Chondrocyte (in vitro differentiated cells): ENCODE data around the gene ATP2B2. TPM values are rescaled to one million over a fixed set of nuclear protein-coding genes. Genes with fewer than 3 reads are reported as not detected.
A peak's percentile ranks its signal among the peaks of the same experiment; 100 is the strongest.

ENCODE experiments used
- DNase-seq: peaks from one replicate; pipeline ENCODE4 v3.0.0; 2021; ENCODE audit warnings: mixed read lengths, low spot score
- H3K27ac Mint-ChIP-seq: one replicate; pipeline ENCODE4 v1.8.0; 2021; ENCODE audit warnings: mild to moderate bottlenecking, moderate library complexity, mixed read lengths; ENCODE audit not compliant: unreplicated experiment
- H3K27me3 Mint-ChIP-seq: 2 replicates; pipeline ENCODE4 v1.8.0; 2021; ENCODE audit warnings: low read depth, mixed read lengths
- H3K36me3 Mint-ChIP-seq: 2 replicates; pipeline ENCODE4 v1.8.0; 2021; ENCODE audit warnings: low read depth, mixed read lengths
- H3K4me1 Mint-ChIP-seq: 2 replicates; pipeline ENCODE4 v1.8.0; 2021; ENCODE audit warnings: low read depth, mild to moderate bottlenecking, mixed read lengths
- H3K4me3 Mint-ChIP-seq: one replicate; pipeline ENCODE4 v1.8.0; 2021; ENCODE audit warnings: mild to moderate bottlenecking, moderate library complexity, mixed read lengths; ENCODE audit not compliant: unreplicated experiment
- H3K9me3 Mint-ChIP-seq: 2 replicates; pipeline ENCODE4 v1.8.0; 2021; ENCODE audit warnings: low read depth, mixed read lengths
- total RNA-seq: library from RNA; stranded (reverse); gene quantifications from 3 replicates; pipeline ENCODE4 v1.2.1, GENCODE V29; 2021
- TF ChIP-seq, protein P1 (sequence below): fragments of 200-600 bp; sonication (generic); IDR thresholded peaks from 2 replicates; pipeline ENCODE4 v1.5.0; 2021; ENCODE audit warnings: antibody characterized with exemption, mild to moderate bottlenecking, moderate library complexity

ATP2B2 gene
- total RNA-seq, 1 donor from 2014 or later, result 0.25 TPM

DNA sequence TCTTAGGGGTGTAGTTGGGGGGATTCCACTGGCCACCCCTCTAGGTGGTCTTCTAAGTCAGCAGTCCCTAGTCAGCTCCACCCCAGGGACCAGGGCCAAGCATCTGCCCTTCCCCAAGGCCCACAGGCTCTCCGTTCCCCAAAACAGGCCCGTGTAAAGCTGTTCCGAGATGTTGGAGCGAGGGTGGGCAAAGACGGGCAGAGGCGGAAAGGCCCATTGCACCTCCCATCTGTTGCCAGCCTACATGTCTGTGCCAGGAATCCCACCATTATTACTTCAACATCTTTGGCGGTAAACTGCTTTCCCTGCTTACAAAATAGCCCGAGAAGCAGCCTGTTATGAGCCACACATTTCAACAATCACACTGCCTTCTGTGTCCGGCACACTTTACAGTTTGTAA, 1.9 kb upstream of the ATP2B2 start:
- TF ChIP-seq, protein P1, sequence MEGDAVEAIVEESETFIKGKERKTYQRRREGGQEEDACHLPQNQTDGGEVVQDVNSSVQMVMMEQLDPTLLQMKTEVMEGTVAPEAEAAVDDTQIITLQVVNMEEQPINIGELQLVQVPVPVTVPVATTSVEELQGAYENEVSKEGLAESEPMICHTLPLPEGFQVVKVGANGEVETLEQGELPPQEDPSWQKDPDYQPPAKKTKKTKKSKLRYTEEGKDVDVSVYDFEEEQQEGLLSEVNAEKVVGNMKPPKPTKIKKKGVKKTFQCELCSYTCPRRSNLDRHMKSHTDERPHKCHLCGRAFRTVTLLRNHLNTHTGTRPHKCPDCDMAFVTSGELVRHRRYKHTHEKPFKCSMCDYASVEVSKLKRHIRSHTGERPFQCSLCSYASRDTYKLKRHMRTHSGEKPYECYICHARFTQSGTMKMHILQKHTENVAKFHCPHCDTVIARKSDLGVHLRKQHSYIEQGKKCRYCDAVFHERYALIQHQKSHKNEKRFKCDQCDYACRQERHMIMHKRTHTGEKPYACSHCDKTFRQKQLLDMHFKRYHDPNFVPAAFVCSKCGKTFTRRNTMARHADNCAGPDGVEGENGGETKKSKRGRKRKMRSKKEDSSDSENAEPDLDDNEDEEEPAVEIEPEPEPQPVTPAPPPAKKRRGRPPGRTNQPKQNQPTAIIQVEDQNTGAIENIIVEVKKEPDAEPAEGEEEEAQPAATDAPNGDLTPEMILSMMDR, result no peak
- Mint-ChIP-seq H3K27ac (no peak overlapping the region), H3K9me3 (no peaks in the 10 kb centered on the region), H3K4me1 (peaks cover 9% of the 10 kb centered on the region), H3K36me3 (no peaks in the 10 kb centered on the region), H3K27me3 (peaks cover 16% of the 10 kb centered on the region), H3K4me3 (no peak overlapping the region)
- no peak for DNase-seq

DNA sequence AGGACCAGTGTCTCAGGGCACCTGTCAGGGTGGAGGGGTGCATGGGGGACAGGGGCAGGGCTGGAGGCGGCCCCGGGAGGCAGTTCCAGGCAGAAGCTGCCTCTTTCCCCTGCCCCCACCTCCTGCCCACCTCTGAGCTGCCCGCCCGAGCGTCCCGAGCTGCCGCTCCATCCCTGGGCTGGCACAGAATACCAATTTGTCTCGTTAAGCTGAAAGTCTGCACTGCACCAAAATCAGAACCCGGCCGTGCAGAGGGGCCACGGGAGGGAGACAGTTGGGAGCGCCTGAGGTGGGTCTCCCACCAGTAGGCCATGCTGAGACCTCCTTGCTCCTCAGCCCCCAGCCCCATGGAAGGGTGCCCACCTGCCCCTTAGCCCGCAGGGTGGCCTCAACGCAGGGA, 1.3 kb upstream of the ATP2B2 start:
- peaks cover 5% of the 10 kb centered on the region for H3K4me1 Mint-ChIP-seq
- no peak overlapping the region for H3K27ac Mint-ChIP-seq
- H3K9me3 Mint-ChIP-seq, result no peaks in the 10 kb centered on the region
- H3K27me3 Mint-ChIP-seq, result peaks cover 14% of the 10 kb centered on the region
- H3K36me3 Mint-ChIP-seq, result no peaks in the 10 kb centered on the region
- peak; percentile 71 for DNase-seq
- H3K4me3 Mint-ChIP-seq, result no peak overlapping the region
- TF ChIP-seq, protein P1, result no peak

DNA sequence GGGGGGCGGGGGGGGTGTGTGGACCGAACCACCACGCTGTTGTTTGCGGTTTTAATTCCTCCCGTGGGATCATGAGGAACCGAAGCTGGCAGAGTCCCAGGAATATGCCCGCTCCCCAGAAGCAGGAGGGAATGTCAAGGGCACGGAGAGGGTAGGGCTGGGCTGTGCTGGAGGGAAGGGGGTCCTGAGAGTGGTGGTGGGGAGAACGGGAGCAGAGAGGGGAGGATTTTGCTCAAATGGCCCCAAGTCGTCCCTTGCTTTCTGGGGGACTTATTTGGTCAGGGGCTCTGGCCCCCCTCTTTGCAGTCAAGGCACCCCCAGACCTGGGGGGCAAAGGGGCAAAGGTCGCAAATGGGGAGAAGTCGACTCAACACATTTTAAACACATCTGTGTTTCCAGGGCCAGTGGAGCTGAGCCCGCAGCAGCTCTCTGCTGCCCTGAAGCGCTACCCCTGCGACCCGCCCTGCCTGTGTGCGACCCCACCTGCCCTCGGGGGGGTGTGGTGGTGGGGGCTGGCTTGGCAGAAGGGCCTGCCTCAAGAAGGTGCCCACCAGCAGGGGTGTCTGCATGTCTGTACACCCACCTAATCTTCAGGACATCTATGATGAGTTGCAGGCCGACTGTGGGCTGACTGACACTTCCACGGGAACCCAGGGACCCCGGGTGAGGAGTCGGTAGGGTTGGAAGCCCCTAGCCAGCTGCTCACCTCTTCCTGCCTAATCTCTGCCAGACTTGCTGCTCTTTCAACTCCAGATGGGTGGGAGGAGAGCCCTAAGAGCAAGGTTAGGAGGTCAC, 602 bp upstream of the ATP2B2 start:
- peak overlapping the region; percentile 45 for H3K4me3 Mint-ChIP-seq

DNA sequence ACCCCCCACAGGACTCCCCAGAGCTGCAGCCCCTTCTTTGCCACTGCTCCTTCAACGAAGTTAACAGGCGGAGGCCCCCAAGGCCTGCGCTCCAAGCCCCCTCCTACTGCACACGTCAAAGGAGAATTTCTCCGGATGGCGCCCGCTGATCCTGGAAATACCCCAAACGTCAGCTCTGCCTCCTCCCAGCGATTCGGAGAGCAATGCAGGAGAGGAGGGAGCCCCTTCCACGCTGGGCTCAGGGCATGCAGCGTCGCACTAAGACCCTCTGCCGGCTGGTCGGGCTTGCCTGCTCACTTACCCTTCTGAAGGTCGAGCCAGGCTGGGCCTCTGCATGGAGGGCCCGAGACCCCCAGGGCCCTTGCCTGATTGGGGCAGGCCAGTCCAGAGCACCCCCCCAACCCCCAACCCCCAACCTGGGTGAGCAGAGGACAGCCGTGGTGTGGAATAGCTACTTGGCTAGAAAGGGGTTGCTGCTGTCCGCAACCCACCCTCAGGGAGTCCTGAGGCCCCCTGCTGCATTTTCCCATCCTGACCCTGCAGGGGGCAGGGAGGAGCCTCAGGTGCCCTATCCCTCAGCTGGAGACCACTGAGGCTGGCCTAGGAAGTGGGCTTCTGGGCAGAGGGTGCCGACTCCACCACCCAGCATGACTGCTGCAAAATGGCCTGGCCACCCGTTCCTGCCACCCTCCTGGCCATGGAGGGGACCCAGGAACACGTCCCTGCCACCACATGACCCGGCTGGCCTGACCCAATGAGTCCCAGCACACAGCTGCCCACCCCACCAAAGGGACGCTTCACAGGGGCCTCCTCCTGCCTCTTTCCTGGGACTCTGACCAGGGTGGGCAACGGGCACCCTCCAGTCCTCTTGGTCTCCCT, 976 bp downstream of the ATP2B2 start:
- Mint-ChIP-seq H3K36me3 (no peaks in the 10 kb centered on the region), H3K9me3 (no peaks in the 10 kb centered on the region), H3K27ac (no peak overlapping the region), H3K4me3 (no peak overlapping the region), H3K27me3 (peaks cover 21% of the 10 kb centered on the region), H3K4me1 (peaks cover 5% of the 10 kb centered on the region)
- TF ChIP-seq, protein P1, result no peak
- no peak for DNase-seq

More for the DNA sequence above, 602 bp upstream of the ATP2B2 start:
- H3K27ac Mint-ChIP-seq, result no peak overlapping the region
- H3K27me3 Mint-ChIP-seq, result peaks cover 14% of the 10 kb centered on the region
- no peaks in the 10 kb centered on the region for H3K36me3 Mint-ChIP-seq
- TF ChIP-seq, protein P1, result no peak
- DNase-seq, result no peak
- H3K4me1 Mint-ChIP-seq, result peaks cover 5% of the 10 kb centered on the region
- no peaks in the 10 kb centered on the region for H3K9me3 Mint-ChIP-seq

DNA sequence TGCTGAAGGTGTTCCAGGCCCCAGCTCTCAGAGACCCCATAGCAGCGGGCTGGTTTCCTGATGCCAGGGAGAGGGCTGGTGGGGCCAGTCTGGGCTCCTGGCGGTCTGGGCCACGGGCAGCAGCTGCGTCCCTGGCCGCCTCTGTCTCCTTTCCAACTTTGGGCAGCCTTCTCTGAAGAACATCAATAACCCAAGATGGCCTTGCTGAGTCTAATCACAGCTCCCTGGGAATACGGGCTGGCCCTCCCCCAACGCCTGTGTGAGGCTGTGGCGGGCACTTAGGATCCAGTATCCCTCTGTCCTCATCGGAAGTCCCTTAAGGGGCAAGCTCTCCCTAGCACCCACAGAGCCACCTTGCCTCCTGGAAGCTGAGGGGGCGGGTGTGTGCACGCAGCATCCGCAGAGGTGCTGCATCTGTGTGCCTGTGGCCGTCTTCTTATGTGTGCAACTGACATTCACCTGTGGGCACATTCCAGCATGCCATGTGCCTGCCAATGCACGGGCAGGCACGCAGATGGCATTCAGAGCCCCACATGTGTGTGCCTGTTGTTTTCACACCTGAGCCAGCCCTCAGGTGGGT, 2.1 kb downstream of the ATP2B2 start:
- no peaks in the 10 kb centered on the region for H3K36me3 Mint-ChIP-seq
- no peak overlapping the region for H3K27ac Mint-ChIP-seq
- TF ChIP-seq, protein P1, result no peak
- DNase-seq, result no peak
- H3K4me3 Mint-ChIP-seq, result no peak overlapping the region
- peaks cover 5% of the 10 kb centered on the region for H3K4me1 Mint-ChIP-seq
- H3K9me3 Mint-ChIP-seq, result no peaks in the 10 kb centered on the region
- H3K27me3 Mint-ChIP-seq, result peaks cover 25% of the 10 kb centered on the region
